Glutamatergic neuron (in vitro differentiated cells): ENCODE measurements around the gene TMEM74B. TPM values are rescaled to one million over a fixed set of nuclear protein-coding genes. Genes with fewer than 3 reads are reported as not detected.
"Not testable (repeated sequence)": the region's sequence is repeated elsewhere in the genome, so short reads cannot be mapped to it uniquely, and the experiment has no call there.

Experiments used
- DNase-seq: peaks from one replicate; pipeline ENCODE4 v3.0.0; 2022
- H3K27ac Mint-ChIP-seq: one replicate; pipeline ENCODE4 v1.8.0; 2020; ENCODE audit warnings: mild to moderate bottlenecking, mixed read lengths, inconsistent platforms; ENCODE audit not compliant: unreplicated experiment
- H3K27me3 Mint-ChIP-seq: one replicate; pipeline ENCODE4 v1.8.0; 2020; ENCODE audit warnings: mild to moderate bottlenecking, moderate library complexity, mixed read lengths, inconsistent platforms; ENCODE audit not compliant: unreplicated experiment
- H3K36me3 Mint-ChIP-seq: one replicate; pipeline ENCODE4 v1.8.0; 2020; ENCODE audit warnings: mild to moderate bottlenecking, mixed read lengths, inconsistent platforms; ENCODE audit not compliant: unreplicated experiment
- H3K4me1 Mint-ChIP-seq: one replicate; pipeline ENCODE4 v1.8.0; 2020; ENCODE audit warnings: mild to moderate bottlenecking, low read depth, mixed read lengths, inconsistent platforms; ENCODE audit not compliant: unreplicated experiment
- H3K4me3 Mint-ChIP-seq: one replicate; pipeline ENCODE4 v1.8.0; 2020; ENCODE audit warnings: mild to moderate bottlenecking, mixed read lengths, inconsistent platforms; ENCODE audit not compliant: unreplicated experiment
- H3K9me3 Mint-ChIP-seq: one replicate; pipeline ENCODE4 v1.8.0; 2020; ENCODE audit warnings: mild to moderate bottlenecking, moderate library complexity, mixed read lengths, inconsistent platforms; ENCODE audit not compliant: unreplicated experiment
- CTCF ChIP-seq: fragments of 200-600 bp; sonication (generic); IDR thresholded peaks from one replicate; pipeline ENCODE4 v1.5.0; 2021; ENCODE audit not compliant: partially characterized antibody, unreplicated experiment
- total RNA-seq: library from RNA; stranded (reverse); fragmentation: NEBNext Ultra II Directional; extraction: Animal tissue kit (Norgen Biotek cat#: 25700); gene quantifications from one replicate; pipeline ENCODE4 v1.2.1, GENCODE V29; 2021; ENCODE audit not compliant: unreplicated experiment

Gene TMEM74B
- total RNA-seq, 1 donor from 2014 or later: 5.0 TPM

- no peak for TF ChIP-seq CTCF
- H3K9me3 Mint-ChIP-seq: peaks cover 3% of the 10 kb centered on the region
- H3K36me3 Mint-ChIP-seq: peaks cover 4% of the 10 kb centered on the region
- H3K27me3 Mint-ChIP-seq: no peaks in the 10 kb centered on the region
- DNase-seq: no peak
- H3K4me3 Mint-ChIP-seq: peak overlapping the region; percentile 88
- no peaks in the 10 kb centered on the region for H3K4me1 Mint-ChIP-seq
- peak overlapping the region; percentile 28 for H3K27ac Mint-ChIP-seq
Observed at GRCh38 chr20:1225263-1225782, 40.5 kb upstream of the TMEM74B start.

DNA sequence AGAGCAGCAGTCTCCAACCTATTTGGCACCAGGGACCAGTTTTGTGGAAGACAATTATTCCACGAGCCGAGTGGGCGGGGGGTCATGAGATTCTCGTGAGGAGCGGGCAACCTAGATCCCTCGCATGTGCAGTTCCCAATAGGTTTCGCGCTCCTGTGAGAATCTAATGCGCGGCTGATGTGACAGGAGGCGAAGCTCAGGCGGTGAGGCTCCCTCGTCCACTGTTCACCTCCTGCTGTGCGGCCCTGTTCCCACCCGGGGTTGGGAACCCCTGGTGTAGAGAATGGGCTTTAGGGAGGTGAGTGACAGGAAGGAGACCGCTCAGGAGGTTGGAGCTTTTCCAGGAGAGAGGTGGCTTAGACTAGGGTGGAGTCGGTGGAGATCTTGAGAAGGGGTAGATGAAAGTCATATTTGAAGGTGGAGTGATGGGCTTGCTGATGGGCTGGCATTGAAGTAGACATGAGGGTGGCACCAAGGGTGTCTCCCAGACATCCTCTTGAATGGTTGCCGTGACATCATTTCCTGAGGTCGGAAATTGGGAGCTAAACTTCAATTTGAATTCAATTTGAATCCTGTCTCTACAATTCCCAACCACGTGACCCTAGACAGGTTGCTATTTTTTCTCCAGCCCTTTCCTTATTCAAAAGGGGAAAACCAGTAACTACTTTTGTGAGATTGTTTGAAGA lies 39.6 kb upstream of the TMEM74B start:
- no peak for DNase-seq
- TF ChIP-seq CTCF: no peak
- Mint-ChIP-seq H3K27ac (no peak overlapping the region), H3K9me3 (peaks cover 3% of the 10 kb centered on the region), H3K4me3 (peak overlapping the region; percentile 46), H3K4me1 (no peaks in the 10 kb centered on the region), H3K27me3 (peaks cover under 1% of the 10 kb centered on the region), H3K36me3 (peaks cover 4% of the 10 kb centered on the region)

DNA sequence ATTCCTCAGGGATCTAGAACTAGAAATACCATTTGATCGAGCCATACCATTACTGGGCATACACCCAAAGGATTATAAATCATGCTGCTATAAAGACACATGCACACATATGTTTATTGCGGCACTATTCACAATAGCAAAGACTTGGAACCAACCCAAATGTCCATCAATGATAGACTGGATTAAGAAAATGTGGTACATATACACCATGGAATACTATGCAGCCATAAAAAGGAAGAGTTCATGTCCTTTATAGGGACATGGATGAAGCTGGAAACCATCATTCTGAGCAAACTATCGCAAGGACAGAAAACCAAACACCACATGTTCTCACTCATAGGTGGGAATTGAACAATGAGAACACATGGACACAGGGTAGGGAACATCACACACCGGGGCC lies 38.0 kb upstream of the TMEM74B start:
- H3K27me3 Mint-ChIP-seq: not testable (repeated sequence)

GRCh38 chr20:1216527-1217427 lies 32.0 kb upstream of the TMEM74B start:
- H3K4me3 Mint-ChIP-seq, H3K27ac Mint-ChIP-seq, H3K9me3 Mint-ChIP-seq, H3K36me3 Mint-ChIP-seq, H3K4me1 Mint-ChIP-seq, H3K27me3 Mint-ChIP-seq, DNase-seq: not testable (repeated sequence)

More for the DNA sequence above, 38.0 kb upstream of the TMEM74B start:
- not testable (repeated sequence) for H3K27ac Mint-ChIP-seq, H3K36me3 Mint-ChIP-seq, H3K4me1 Mint-ChIP-seq, DNase-seq, H3K4me3 Mint-ChIP-seq, H3K9me3 Mint-ChIP-seq

DNA sequence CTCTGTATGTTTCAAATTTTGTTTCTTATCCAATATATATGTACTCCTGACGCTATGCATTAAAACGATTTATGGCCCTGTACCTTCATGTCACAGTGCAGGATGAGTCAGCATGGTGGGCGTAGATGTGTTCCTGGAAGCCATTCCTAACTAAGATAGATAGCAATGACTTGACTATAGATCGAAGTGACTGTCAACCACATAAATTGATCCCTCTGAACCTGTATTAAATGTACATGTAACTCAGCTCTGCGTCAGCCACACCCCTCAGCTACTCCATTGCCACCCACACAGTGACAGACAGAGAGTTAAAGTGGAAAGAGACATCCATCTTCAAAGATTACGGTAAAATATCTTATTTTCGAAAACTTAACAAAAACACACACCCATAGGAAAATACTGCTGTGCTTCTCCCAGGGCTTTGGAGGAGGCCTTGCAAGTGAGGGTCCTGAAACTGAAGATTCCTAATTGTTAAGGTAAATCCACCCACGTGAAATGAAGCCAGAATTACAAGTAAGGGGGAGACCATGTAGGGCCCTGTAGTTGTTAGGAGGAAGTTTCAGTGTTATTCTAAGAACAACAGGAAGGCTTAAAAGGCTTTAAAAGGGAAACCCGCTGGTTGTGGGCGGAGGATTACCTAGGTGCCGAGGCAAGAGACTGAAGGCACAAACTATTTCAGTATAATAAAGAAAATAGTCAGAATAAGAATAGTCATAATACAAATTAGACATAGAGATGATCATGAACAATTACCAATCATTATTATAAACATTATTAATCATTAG lies 30.8 kb upstream of the TMEM74B start:
- no peak for TF ChIP-seq CTCF
- Mint-ChIP-seq H3K36me3 (no peaks in the 10 kb centered on the region), H3K27me3 (peaks cover 6% of the 10 kb centered on the region), H3K4me3 (no peak overlapping the region), H3K9me3 (peaks cover 5% of the 10 kb centered on the region), H3K27ac (no peak overlapping the region), H3K4me1 (no peaks in the 10 kb centered on the region)
- no peak for DNase-seq
